Stimulated activated CD8-positive, alpha-beta memory T cell treated with anti-CD3 and anti-CD28 coated beads, Interleukin-7, amount 100 ng/mL, for 4 hours (primary cell): ENCODE results near the gene GOLGA6D.
"Not testable (repeated sequence)": the region's sequence is repeated elsewhere in the genome, so short reads cannot be mapped to it uniquely, and the experiment has no call there.

ENCODE experiments used
- DNase-seq, 2 donors: peaks; one replicate each; pipeline ENCODE4 v3.0.0-alpha.2; 2020; ENCODE audit warnings: low read depth in 2 of 2

Gene GOLGA6D

GRCh38 chr15:75333654-75334419 is 51.2 kb downstream of the GOLGA6D start:
- not testable (repeated sequence) for DNase-seq

GRCh38 chr15:75335313-75335704 is 52.7 kb downstream of the GOLGA6D start:
- DNase-seq, result no peak

GRCh38 chr15:75335705-75336355 is 53.2 kb downstream of the GOLGA6D start, which contains the start of gene COMMD4:
TSS of gene COMMD4 (plus strand) at chr15:75336063. CDS start at chr15:75336090, 27 bp downstream.
- peak; percentile 49 to 55 for DNase-seq

- DNase-seq, result no peak
Observed at GRCh38 chr15:75338661-75339240, 56.1 kb downstream of the GOLGA6D start.

- no peak for DNase-seq
Observed at GRCh38 chr15:75339531-75340240, 57.1 kb downstream of the GOLGA6D start.

- no peak for DNase-seq
Observed at GRCh38 chr15:75342221-75342620, 59.6 kb downstream of the GOLGA6D start.

GRCh38 chr15:75343953-75344352 is 61.3 kb downstream of the GOLGA6D start:
- not testable (repeated sequence) for DNase-seq
